Transverse colon (tissue), 4 donors: ENCODE results near the gene PCMTD2. TPM values are rescaled to one million over a fixed set of nuclear protein-coding genes. Genes with fewer than 3 reads are reported as not detected.

Experiments
- DNase-seq: peaks from one replicate; pipeline ENCODE4 v3.0.0-alpha.2; 2019
- H3K27ac ChIP-seq, 4 donors: fragments of 200-600 bp; sonication (generic); 2 replicates each; pipeline ENCODE4 v1.5.1; 2016 to 2018; ENCODE audit warnings: inconsistent platforms in 4 of 4
- H3K27me3 ChIP-seq: fragments of 200-600 bp; sonication (generic); 2 replicates; pipeline ENCODE4 v1.5.1; 2017; ENCODE audit warnings: inconsistent platforms
- H3K36me3 ChIP-seq, 4 donors: fragments of 200-600 bp; sonication (generic); 2 replicates each; pipeline ENCODE4 v1.5.1; 2017 to 2019; ENCODE audit warnings: inconsistent platforms in 4 of 4
- H3K4me1 ChIP-seq, 4 donors: fragments of 200-600 bp; sonication (generic); 2 replicates each; pipeline ENCODE4 v1.5.1; 2017 to 2020; ENCODE audit warnings: inconsistent platforms in 4 of 4
- H3K4me3 ChIP-seq, 4 donors: fragments of 200-600 bp; sonication (generic); 1 replicate in 1 of 4; 2 replicates in 3 of 4; pipeline versions ENCODE4 v1.5.1 to v1.6.1; 2017 to 2019; ENCODE audit warnings: inconsistent platforms in 4 of 4
- H3K9me3 ChIP-seq, 2 donors: fragments of 200-600 bp; sonication (generic); 2 replicates each; pipeline ENCODE4 v1.5.1; 2017 to 2019; ENCODE audit warnings: inconsistent platforms in 2 of 2
- CTCF ChIP-seq, 5 experiments: fragments of 200-600 bp in 3 of 5; fragments of 450-650 bp in 2 of 5; sonication (generic) in 3 of 5; IDR thresholded peaks; 1 replicate in 2 of 5; 2 replicates in 3 of 5; pipeline ENCODE4 v1.5.1; 2016 to 2017; ENCODE audit warnings: antibody characterized with exemption in 5 of 5, inconsistent platforms in 3 of 5, mild to moderate bottlenecking in 2 of 5, moderate library complexity in 1 of 5
- EP300 ChIP-seq: sonication (generic); formaldehyde crosslinking; IDR thresholded peaks from one replicate; pipeline ENCODE4 v1.6.1; 2017; ENCODE audit warnings: antibody characterized with exemption, low read depth
- POLR2A ChIP-seq: fragments of 450-650 bp; IDR thresholded peaks from one replicate; pipeline ENCODE4 v1.6.1; 2016; ENCODE audit warnings: antibody characterized with exemption, mild to moderate bottlenecking, moderate library complexity
- POLR2AphosphoS5 ChIP-seq, 3 donors: sonication (generic); formaldehyde crosslinking; IDR thresholded peaks; one replicate each; pipeline ENCODE4 v1.6.1; 2016; ENCODE audit warnings: antibody characterized with exemption in 3 of 3
- WGBS, 2 donors: methylation state at CpG; one replicate each; pipeline ENCODE4 v1.1.5; 2018; ENCODE audit warnings: low coverage in 1 of 2; 5-methylcytosine and 5-hydroxymethylcytosine counted together
- in situ Hi-C, 4 donors: fragments of 200-750 bp; cut with MboI; loops; one replicate each; pipeline versions ENCODE4 v1.15.0 to v1.15.1; 2017; ENCODE audit warnings: low sequenced_read_pairs in 3 of 4, low pct_ligation_motif_present in 1 of 4, low pct_unique_long_range_greater_than_20kb in 1 of 4
- intact Hi-C: fragments of 100-400 bp; cut with DNase I; formaldehyde crosslinking; loops from one replicate; pipeline ENCODE4 v1.15.1; 2023; ENCODE audit warnings: low total_unique reads
- total RNA-seq, 4 donors: library from RNA; depleted of rRNA; stranded (reverse); fragments of >200 nt; gene quantifications; one replicate each; pipeline ENCODE4 v1.1.0, GENCODE V29; 2016

The PCMTD2 gene
- total RNA-seq, 4 donors from 2014 or later: 17.6 to 55.3 (median 34.2) TPM

GRCh38 chr20:64250027-64250426, 5.5 kb upstream of the PCMTD2 start:
- in situ Hi-C loops (no loop called here), intact Hi-C loops (no loop called here)
- peaks cover 10% of the 10 kb centered on the region for H3K27me3 ChIP-seq
- WGBS, 2 donors: 85 to 92% methylated on average over 2 of the region's 2 CpGs
- no peaks in the 10 kb centered on the region for H3K36me3 ChIP-seq
- no peak for DNase-seq
- no peaks in the 10 kb centered on the region for H3K9me3 ChIP-seq
- H3K27ac ChIP-seq: no peak overlapping the region
- no peak overlapping the region for H3K4me3 ChIP-seq
- peaks cover 0 to 2% (median 1%) of the 10 kb centered on the region in 4 donors for H3K4me1 ChIP-seq
- TF ChIP-seq POLR2A (no peak), EP300 (no peak), POLR2AphosphoS5 (IDR thresholded peaks at IDR 0.05) (no peak), CTCF (IDR thresholded peaks at IDR 0.05) (no peak)

GRCh38 chr20:64253000-64253383, 2.6 kb upstream of the PCMTD2 start:
- no peak for DNase-seq
- Histone ChIP-seq H3K27ac (no peak overlapping the region), H3K4me1 (peaks cover 4 to 23% (median 17%) of the 10 kb centered on the region in 4 donors), H3K9me3 (no peaks in the 10 kb centered on the region), H3K27me3 (peaks cover 3% of the 10 kb centered on the region), H3K4me3 (no peak overlapping the region), H3K36me3 (no peaks in the 10 kb centered on the region)
- TF ChIP-seq POLR2A: no peak
- no peak for TF ChIP-seq POLR2AphosphoS5 (IDR thresholded peaks at IDR 0.05)
- no peak for TF ChIP-seq EP300
- no peak for TF ChIP-seq CTCF (IDR thresholded peaks at IDR 0.05)
- intact Hi-C loops (no loop called here), in situ Hi-C loops (no loop called here)
- WGBS, 2 donors: 95 to 96% methylated on average over 3 to 4 of the region's 4 CpGs

GRCh38 chr20:64253443-64253842, 2.1 kb upstream of the PCMTD2 start:
- peaks cover 4 to 26% (median 17%) of the 10 kb centered on the region in 4 donors for H3K4me1 ChIP-seq
- TF ChIP-seq EP300 (no peak), POLR2A (no peak), CTCF (IDR thresholded peaks at IDR 0.05) (no peak), POLR2AphosphoS5 (IDR thresholded peaks at IDR 0.05) (no peak)
- no peak overlapping the region for H3K4me3 ChIP-seq
- no peak for DNase-seq
- intact Hi-C loops (no loop called here), in situ Hi-C loops (no loop called here)
- H3K27me3 ChIP-seq: peaks cover 3% of the 10 kb centered on the region
- no peak overlapping the region for H3K27ac ChIP-seq
- no peaks in the 10 kb centered on the region for H3K36me3 ChIP-seq
- no peaks in the 10 kb centered on the region for H3K9me3 ChIP-seq
- 89 to 91% methylated on average over 4 of the region's 4 CpGs for WGBS, 2 donors

GRCh38 chr20:64254156-64254555, 1.4 kb upstream of the PCMTD2 start:
- TF ChIP-seq POLR2A (no peak), CTCF (IDR thresholded peaks at IDR 0.05) (no peak), EP300 (no peak), POLR2AphosphoS5 (IDR thresholded peaks at IDR 0.05) (no peak)
- Histone ChIP-seq H3K4me3 (no peak overlapping the region), H3K9me3 (no peaks in the 10 kb centered on the region), H3K4me1 (peaks cover 4 to 26% (median 17%) of the 10 kb centered on the region in 4 donors), H3K36me3 (no peaks in the 10 kb centered on the region), H3K27ac (no peak overlapping the region), H3K27me3 (no peaks in the 10 kb centered on the region)
- intact Hi-C loops (no loop called here), in situ Hi-C loops (no loop called here)
- WGBS, 2 donors: 90 to 100% methylated on average over 2 to 5 of the region's 5 CpGs
- DNase-seq: no peak
